ENCODE results near the gene PLD6.
"Not testable (repeated sequence)": the region's sequence is repeated elsewhere in the genome, so short reads cannot be mapped to it uniquely, and the experiment has no call there.

Gene PLD6

GRCh38 chr17:17196776-17197175, 9.4 kb downstream of the PLD6 start:
- DNase-seq, result no peak

GRCh38 chr17:17195466-17195865, 10.7 kb downstream of the PLD6 start:
- not testable (repeated sequence) for DNase-seq

- no peak for DNase-seq
Measured at GRCh38 chr17:17191961-17192381, 14.2 kb downstream of the PLD6 start.

GRCh38 chr17:17191346-17191792, 14.8 kb downstream of the PLD6 start:
- no peak for DNase-seq

GRCh38 chr17:17190188-17190587, 15.9 kb downstream of the PLD6 start:
- DNase-seq, result no peak

GRCh38 chr17:17189559-17189958, 16.6 kb downstream of the PLD6 start:
- no peak for DNase-seq

GRCh38 chr17:17188586-17188985, 17.5 kb downstream of the PLD6 start:
- no peak for DNase-seq

GRCh38 chr17:17186551-17187505, 19.3 kb downstream of the PLD6 start:
- no peak for DNase-seq

GRCh38 chr17:17186051-17186450, 20.1 kb downstream of the PLD6 start:
- DNase-seq, result no peak

- DNase-seq, result not testable (repeated sequence)
Measured at GRCh38 chr17:17184985-17185757, 21.0 kb downstream of the PLD6 start.

- no peak for DNase-seq
Measured at GRCh38 chr17:17183744-17184143, 22.4 kb downstream of the PLD6 start.

GRCh38 chr17:17182598-17183136, 23.5 kb downstream of the PLD6 start:
- DNase-seq, result no peak

- no peak for DNase-seq
Measured at GRCh38 chr17:17181666-17182597, 24.2 kb downstream of the PLD6 start.

- DNase-seq, result no peak
Measured at GRCh38 chr17:17180741-17181525, 25.2 kb downstream of the PLD6 start.

- DNase-seq, result no peak
Measured at GRCh38 chr17:17180141-17180603, 26.0 kb downstream of the PLD6 start.

- no peak for DNase-seq
Measured at GRCh38 chr17:17179371-17179827, 26.7 kb downstream of the PLD6 start.

- no peak for DNase-seq
Measured at GRCh38 chr17:17177176-17177575, 29.0 kb downstream of the PLD6 start.

GRCh38 chr17:17176341-17176740, 29.8 kb downstream of the PLD6 start:
- no peak for DNase-seq

- DNase-seq, result no peak
Measured at GRCh38 chr17:17175917-17176316, 30.2 kb downstream of the PLD6 start.

- no peak for DNase-seq
Measured at GRCh38 chr17:17175340-17175739, 30.8 kb downstream of the PLD6 start.

- DNase-seq, result no peak
Measured at GRCh38 chr17:17173921-17174320, 32.2 kb downstream of the PLD6 start.

Measured in NCI-H1105 treated with DMSO at 0.1 percent for 48 hours (cell line).